Measurements from ENCODE around the gene ASTN2.

ASTN2 gene

GRCh38 chr9:116580853-116581252, 834.0 kb downstream of the ASTN2 start:
- no peak overlapping the region for H3K4me2 ChIP-seq (ENCODE audit: low read depth, low read length)
- no peaks in the 10 kb centered on the region for H3K4me1 ChIP-seq (ENCODE audit: low read length)
- H3K4me3 ChIP-seq (ENCODE audit: low read length), result no peak overlapping the region
- H3K9me3 ChIP-seq (replicated peaks; ENCODE audit: insufficient read depth, low read length), result no peaks in the 10 kb centered on the region
- no peaks in the 10 kb centered on the region for H3K9me2 ChIP-seq (replicated peaks; ENCODE audit: insufficient read depth, low read length)
- no peak overlapping the region for H3K27ac ChIP-seq (ENCODE audit: low read length)
- H3K27me3 ChIP-seq (replicated peaks; ENCODE audit: insufficient read depth, low read length), result no peaks in the 10 kb centered on the region
- H3K9ac ChIP-seq (ENCODE audit: low read length), result no peak overlapping the region
- no peaks in the 10 kb centered on the region for H3K79me2 ChIP-seq (ENCODE audit: low read length)
- DNase-seq, result no peak
- H2AFZ ChIP-seq (ENCODE audit: low read length), result no peak overlapping the region
- no peaks in the 10 kb centered on the region for H3F3A ChIP-seq (ENCODE audit: insufficient read depth, low read length)
- TF ChIP-seq EZH2phosphoT487 (IDR thresholded peaks at IDR 0.05; ENCODE audit: low read length) (no peak), CTCF (IDR thresholded peaks at IDR 0.05; ENCODE audit: low read length) (no peak), EZH2 (optimal IDR thresholded peaks at IDR 0.05; ENCODE audit: low read depth, low read length) (no peak)
- no peaks in the 10 kb centered on the region for H3K36me3 ChIP-seq (replicated peaks; ENCODE audit: insufficient read depth, low read length)
- no peaks in the 10 kb centered on the region for H4K20me1 ChIP-seq (ENCODE audit: insufficient read depth, low read length)

GRCh38 chr9:116576386-116576785, 838.5 kb downstream of the ASTN2 start:
- no peaks in the 10 kb centered on the region for H4K20me1 ChIP-seq (ENCODE audit: insufficient read depth, low read length)
- no peak overlapping the region for H3K9ac ChIP-seq (ENCODE audit: low read length)
- H3K4me1 ChIP-seq (ENCODE audit: low read length), result no peaks in the 10 kb centered on the region
- H3K36me3 ChIP-seq (replicated peaks; ENCODE audit: insufficient read depth, low read length), result no peaks in the 10 kb centered on the region
- no peak overlapping the region for H3K27ac ChIP-seq (ENCODE audit: low read length)
- no peaks in the 10 kb centered on the region for H3K9me2 ChIP-seq (replicated peaks; ENCODE audit: insufficient read depth, low read length)
- H3K27me3 ChIP-seq (replicated peaks; ENCODE audit: insufficient read depth, low read length), result no peaks in the 10 kb centered on the region
- no peak overlapping the region for H3K4me3 ChIP-seq (ENCODE audit: low read length)
- no peak overlapping the region for H3K4me2 ChIP-seq (ENCODE audit: low read depth, low read length)
- no peak overlapping the region for H2AFZ ChIP-seq (ENCODE audit: low read length)
- no peak for DNase-seq
- H3F3A ChIP-seq (ENCODE audit: insufficient read depth, low read length), result no peaks in the 10 kb centered on the region
- no peaks in the 10 kb centered on the region for H3K79me2 ChIP-seq (ENCODE audit: low read length)
- no peaks in the 10 kb centered on the region for H3K9me3 ChIP-seq (replicated peaks; ENCODE audit: insufficient read depth, low read length)
- no peak for TF ChIP-seq CTCF (IDR thresholded peaks at IDR 0.05; ENCODE audit: low read length)
- no peak for TF ChIP-seq EZH2 (optimal IDR thresholded peaks at IDR 0.05; ENCODE audit: low read depth, low read length)
- no peak for TF ChIP-seq EZH2phosphoT487 (IDR thresholded peaks at IDR 0.05; ENCODE audit: low read length)

- no peaks in the 10 kb centered on the region for H3K9me3 ChIP-seq (replicated peaks; ENCODE audit: insufficient read depth, low read length)
- no peak overlapping the region for H3K4me3 ChIP-seq (ENCODE audit: low read length)
- no peaks in the 10 kb centered on the region for H4K20me1 ChIP-seq (ENCODE audit: insufficient read depth, low read length)
- no peak overlapping the region for H3K27ac ChIP-seq (ENCODE audit: low read length)
- no peaks in the 10 kb centered on the region for H3K4me1 ChIP-seq (ENCODE audit: low read length)
- H3K9me2 ChIP-seq (replicated peaks; ENCODE audit: insufficient read depth, low read length), result no peaks in the 10 kb centered on the region
- no peak overlapping the region for H3K4me2 ChIP-seq (ENCODE audit: low read depth, low read length)
- H3F3A ChIP-seq (ENCODE audit: insufficient read depth, low read length), result no peaks in the 10 kb centered on the region
- H3K79me2 ChIP-seq (ENCODE audit: low read length), result no peaks in the 10 kb centered on the region
- TF ChIP-seq EZH2phosphoT487 (IDR thresholded peaks at IDR 0.05; ENCODE audit: low read length), result no peak
- no peak for TF ChIP-seq CTCF (IDR thresholded peaks at IDR 0.05; ENCODE audit: low read length)
- no peak for TF ChIP-seq EZH2 (optimal IDR thresholded peaks at IDR 0.05; ENCODE audit: low read depth, low read length)
- H2AFZ ChIP-seq (ENCODE audit: low read length), result no peak overlapping the region
- H3K9ac ChIP-seq (ENCODE audit: low read length), result no peak overlapping the region
- H3K27me3 ChIP-seq (replicated peaks; ENCODE audit: insufficient read depth, low read length), result no peaks in the 10 kb centered on the region
- no peaks in the 10 kb centered on the region for H3K36me3 ChIP-seq (replicated peaks; ENCODE audit: insufficient read depth, low read length)
- DNase-seq, result no peak
These were observed 840.7 kb downstream of the ASTN2 start for GRCh38 chr9:116574027-116574679.

All from MM.1S (cell line).